Measurements from ENCODE around the gene SCNN1G. TPM values are rescaled to one million over a fixed set of nuclear protein-coding genes. Genes with fewer than 3 reads are reported as not detected.

Gene SCNN1G
- total RNA-seq, 4 donors from 2014 or later: 0.20 TPM; not detected in 3

- no peaks in the 10 kb centered on the region for H3K27me3 ChIP-seq
- TF ChIP-seq POLR2A (IDR thresholded peaks at IDR 0.05): no peak
- TF ChIP-seq EP300 (IDR thresholded peaks at IDR 0.05): no peak
- no peak for TF ChIP-seq CTCF (IDR thresholded peaks at IDR 0.05)
- no peaks in the 10 kb centered on the region for H3K9me3 ChIP-seq
- H3K4me1 ChIP-seq: no peaks in the 10 kb centered on the region
- no peaks in the 10 kb centered on the region for H3K36me3 ChIP-seq
- no peak for DNase-seq (ENCODE audit: low spot score in 2 of 2)
- no peak overlapping the region for H3K27ac ChIP-seq
- 77 to 82% methylated on average over 4 of the region's 4 CpGs for WGBS, 2 donors
- no peak overlapping the region for H3K4me3 ChIP-seq
Observed at GRCh38 chr16:23216658-23217246, 34.2 kb downstream of the SCNN1G start.

- Histone ChIP-seq H3K27ac (no peak overlapping the region), H3K4me1 (no peaks in the 10 kb centered on the region), H3K4me3 (no peak overlapping the region), H3K9me3 (no peaks in the 10 kb centered on the region), H3K36me3 (no peaks in the 10 kb centered on the region), H3K27me3 (no peaks in the 10 kb centered on the region)
- 73 to 83% methylated on average over 5 to 8 of the region's 8 CpGs for WGBS, 2 donors
- no peak for DNase-seq (ENCODE audit: low spot score in 2 of 2)
- TF ChIP-seq POLR2A (IDR thresholded peaks at IDR 0.05): no peak
Observed at GRCh38 chr16:23217646-23218045, 35.1 kb downstream of the SCNN1G start.

- no peak for TF ChIP-seq POLR2A (IDR thresholded peaks at IDR 0.05)
- Histone ChIP-seq H3K4me3 (no peak overlapping the region), H3K4me1 (no peaks in the 10 kb centered on the region), H3K27me3 (no peaks in the 10 kb centered on the region), H3K36me3 (no peaks in the 10 kb centered on the region), H3K27ac (no peak overlapping the region), H3K9me3 (no peaks in the 10 kb centered on the region)
- DNase-seq (ENCODE audit: low spot score in 2 of 2): no peak
Observed at GRCh38 chr16:23222929-23223328, 40.4 kb downstream of the SCNN1G start.

GRCh38 chr16:23223368-23223767 is 40.8 kb downstream of the SCNN1G start:
- H3K4me3 ChIP-seq: no peak overlapping the region
- H3K9me3 ChIP-seq: no peaks in the 10 kb centered on the region
- H3K27me3 ChIP-seq: no peaks in the 10 kb centered on the region
- TF ChIP-seq CTCF (IDR thresholded peaks at IDR 0.05) (no peak), POLR2A (IDR thresholded peaks at IDR 0.05) (no peak), EP300 (IDR thresholded peaks at IDR 0.05) (no peak)
- H3K4me1 ChIP-seq: no peaks in the 10 kb centered on the region
- H3K36me3 ChIP-seq: no peaks in the 10 kb centered on the region
- 65 to 73% methylated on average over 8 of the region's 8 CpGs for WGBS, 2 donors
- no peak overlapping the region for H3K27ac ChIP-seq
- no peak for DNase-seq (ENCODE audit: low spot score in 2 of 2)

GRCh38 chr16:23225109-23225508 is 42.6 kb downstream of the SCNN1G start:
- 81 to 83% methylated on average over 4 of the region's 4 CpGs for WGBS, 2 donors
- Histone ChIP-seq H3K9me3 (no peaks in the 10 kb centered on the region), H3K27me3 (no peaks in the 10 kb centered on the region), H3K27ac (no peak overlapping the region), H3K4me1 (no peaks in the 10 kb centered on the region), H3K36me3 (no peaks in the 10 kb centered on the region), H3K4me3 (no peak overlapping the region)
- DNase-seq (ENCODE audit: low spot score in 2 of 2): no peak
- TF ChIP-seq CTCF (IDR thresholded peaks at IDR 0.05) (no peak), POLR2A (IDR thresholded peaks at IDR 0.05) (no peak), EP300 (IDR thresholded peaks at IDR 0.05) (no peak)

- Histone ChIP-seq H3K4me1 (no peaks in the 10 kb centered on the region), H3K4me3 (no peak overlapping the region), H3K27ac (no peak overlapping the region), H3K9me3 (no peaks in the 10 kb centered on the region), H3K27me3 (no peaks in the 10 kb centered on the region), H3K36me3 (no peaks in the 10 kb centered on the region)
- DNase-seq (ENCODE audit: low spot score in 2 of 2): no peak
- no peak for TF ChIP-seq POLR2A (IDR thresholded peaks at IDR 0.05)
- no peak for TF ChIP-seq CTCF (IDR thresholded peaks at IDR 0.05)
- no peak for TF ChIP-seq EP300 (IDR thresholded peaks at IDR 0.05)
Observed at GRCh38 chr16:23225634-23226033, 43.1 kb downstream of the SCNN1G start.

All from tibial nerve (tissue), 4 donors.